Ishikawa (cell line): Measurements from ENCODE around the gene NDFIP2.

ENCODE experiments used
- CEBPB ChIP-seq: IDR thresholded peaks from 2 replicates; pipeline ENCODE4 v1.6.1; 2012
- CREB1 ChIP-seq: IDR thresholded peaks from 2 replicates; pipeline ENCODE4 v1.6.1; 2012; ENCODE audit warnings: low read depth
- EGR1 ChIP-seq: IDR thresholded peaks from 2 replicates; pipeline ENCODE4 v1.6.1; 2012
- EP300 ChIP-seq: IDR thresholded peaks from 2 replicates; pipeline ENCODE4 v1.6.1; 2012; ENCODE audit warnings: borderline replicate concordance
- FOXM1 ChIP-seq: IDR thresholded peaks from 2 replicates; pipeline ENCODE4 v1.6.1; 2012; ENCODE audit warnings: low read depth, borderline replicate concordance
- MAX ChIP-seq: IDR thresholded peaks from 2 replicates; pipeline ENCODE4 v1.6.1; 2012
- NFIC ChIP-seq: IDR thresholded peaks from 2 replicates; pipeline ENCODE4 v1.6.1; 2012
- RAD21 ChIP-seq: IDR thresholded peaks from 2 replicates; pipeline ENCODE4 v1.6.1; 2012; ENCODE audit warnings: low read depth
- TAF1 ChIP-seq: IDR thresholded peaks from 2 replicates; pipeline ENCODE4 v1.6.1; 2012; ENCODE audit warnings: low read depth, mild to moderate bottlenecking
- TCF12 ChIP-seq: IDR thresholded peaks from 2 replicates; pipeline ENCODE4 v1.6.1; 2012; ENCODE audit warnings: low read depth
- TEAD4 ChIP-seq: IDR thresholded peaks from 2 replicates; pipeline ENCODE4 v1.6.1; 2012
- USF1 ChIP-seq: IDR thresholded peaks from 2 replicates; pipeline ENCODE4 v1.6.1; 2012
- YY1 ChIP-seq: IDR thresholded peaks from 2 replicates; pipeline ENCODE4 v1.6.1; 2012; ENCODE audit warnings: low read depth
- ZBTB7A ChIP-seq: IDR thresholded peaks from 2 replicates; pipeline ENCODE4 v1.6.1; 2012; ENCODE audit warnings: low read depth
- TF ChIP-seq, protein P1 (sequence below): IDR thresholded peaks from 2 replicates; pipeline ENCODE4 v1.6.1; 2012; ENCODE audit warnings: low read depth, mild to moderate bottlenecking

Gene NDFIP2

DNA sequence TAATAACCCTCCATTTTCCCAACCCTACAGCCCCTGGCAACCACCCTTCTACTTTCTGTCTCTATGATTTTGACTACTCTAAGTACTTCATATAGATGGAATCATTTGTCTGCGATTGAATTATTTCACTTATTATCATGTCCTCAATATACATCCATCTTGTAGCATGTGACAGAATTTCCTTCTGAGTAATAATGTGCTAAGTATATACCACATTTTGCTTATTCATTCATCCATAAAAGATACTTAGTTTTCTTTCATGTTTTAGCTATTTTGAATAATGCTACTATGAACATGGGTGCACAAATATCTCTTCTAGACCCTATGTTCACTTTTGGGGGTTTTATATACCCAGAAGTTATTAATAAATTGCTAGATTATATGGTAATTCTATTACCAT, 17.4 kb upstream of the NDFIP2 start:
- no peak for TF ChIP-seq CREB1
- no peak for TF ChIP-seq ZBTB7A
- TF ChIP-seq MAX, result no peak
- no peak for TF ChIP-seq NFIC
- TF ChIP-seq TCF12, result no peak
- TF ChIP-seq USF1, result no peak
- TF ChIP-seq RAD21, result no peak
- no peak for TF ChIP-seq TEAD4
- TF ChIP-seq FOXM1, result no peak
- no peak for TF ChIP-seq EP300
- TF ChIP-seq EGR1, result no peak
- TF ChIP-seq CEBPB, result no peak
- TF ChIP-seq, protein P1, sequence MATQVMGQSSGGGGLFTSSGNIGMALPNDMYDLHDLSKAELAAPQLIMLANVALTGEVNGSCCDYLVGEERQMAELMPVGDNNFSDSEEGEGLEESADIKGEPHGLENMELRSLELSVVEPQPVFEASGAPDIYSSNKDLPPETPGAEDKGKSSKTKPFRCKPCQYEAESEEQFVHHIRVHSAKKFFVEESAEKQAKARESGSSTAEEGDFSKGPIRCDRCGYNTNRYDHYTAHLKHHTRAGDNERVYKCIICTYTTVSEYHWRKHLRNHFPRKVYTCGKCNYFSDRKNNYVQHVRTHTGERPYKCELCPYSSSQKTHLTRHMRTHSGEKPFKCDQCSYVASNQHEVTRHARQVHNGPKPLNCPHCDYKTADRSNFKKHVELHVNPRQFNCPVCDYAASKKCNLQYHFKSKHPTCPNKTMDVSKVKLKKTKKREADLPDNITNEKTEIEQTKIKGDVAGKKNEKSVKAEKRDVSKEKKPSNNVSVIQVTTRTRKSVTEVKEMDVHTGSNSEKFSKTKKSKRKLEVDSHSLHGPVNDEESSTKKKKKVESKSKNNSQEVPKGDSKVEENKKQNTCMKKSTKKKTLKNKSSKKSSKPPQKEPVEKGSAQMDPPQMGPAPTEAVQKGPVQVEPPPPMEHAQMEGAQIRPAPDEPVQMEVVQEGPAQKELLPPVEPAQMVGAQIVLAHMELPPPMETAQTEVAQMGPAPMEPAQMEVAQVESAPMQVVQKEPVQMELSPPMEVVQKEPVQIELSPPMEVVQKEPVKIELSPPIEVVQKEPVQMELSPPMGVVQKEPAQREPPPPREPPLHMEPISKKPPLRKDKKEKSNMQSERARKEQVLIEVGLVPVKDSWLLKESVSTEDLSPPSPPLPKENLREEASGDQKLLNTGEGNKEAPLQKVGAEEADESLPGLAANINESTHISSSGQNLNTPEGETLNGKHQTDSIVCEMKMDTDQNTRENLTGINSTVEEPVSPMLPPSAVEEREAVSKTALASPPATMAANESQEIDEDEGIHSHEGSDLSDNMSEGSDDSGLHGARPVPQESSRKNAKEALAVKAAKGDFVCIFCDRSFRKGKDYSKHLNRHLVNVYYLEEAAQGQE, result no peak
- no peak for TF ChIP-seq TAF1
- TF ChIP-seq YY1, result no peak

GRCh38 chr13:79466872-79467271, 14.1 kb upstream of the NDFIP2 start:
- TF ChIP-seq TCF12, result no peak
- no peak for TF ChIP-seq EGR1
- TF ChIP-seq CREB1, result no peak
- no peak for TF ChIP-seq TEAD4
- no peak for TF ChIP-seq FOXM1
- no peak for TF ChIP-seq USF1
- TF ChIP-seq EP300, result no peak
- no peak for TF ChIP-seq RAD21
- no peak for TF ChIP-seq ZBTB7A
- TF ChIP-seq TAF1, result no peak
- TF ChIP-seq, protein P1, result no peak
- no peak for TF ChIP-seq YY1
- TF ChIP-seq CEBPB, result no peak
- TF ChIP-seq MAX, result no peak
- TF ChIP-seq NFIC, result no peak

DNA sequence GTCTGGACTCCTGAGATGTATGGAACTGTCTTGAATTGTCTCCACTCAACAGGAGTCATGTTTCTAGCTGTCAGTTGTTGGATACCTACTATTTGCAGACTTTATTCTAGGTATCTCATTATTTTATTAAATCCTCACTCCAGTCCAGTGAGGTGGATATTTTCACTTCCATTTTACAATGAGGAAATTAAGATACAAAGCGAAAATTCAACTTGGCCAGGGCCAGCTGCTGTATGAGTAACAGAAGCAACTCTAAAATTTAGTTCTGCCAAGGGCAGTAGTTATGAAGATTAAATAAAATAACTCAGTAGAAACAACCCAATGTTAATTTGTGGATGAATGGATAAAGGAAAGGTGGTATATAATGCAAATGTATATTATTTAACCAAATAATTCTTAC, 12.6 kb upstream of the NDFIP2 start:
- no peak for TF ChIP-seq EP300
- no peak for TF ChIP-seq TAF1
- no peak for TF ChIP-seq YY1
- TF ChIP-seq, protein P1, result no peak
- no peak for TF ChIP-seq USF1
- no peak for TF ChIP-seq ZBTB7A
- TF ChIP-seq MAX, result no peak
- no peak for TF ChIP-seq EGR1
- no peak for TF ChIP-seq CEBPB
- TF ChIP-seq TCF12, result no peak
- no peak for TF ChIP-seq NFIC
- no peak for TF ChIP-seq RAD21
- TF ChIP-seq CREB1, result no peak
- TF ChIP-seq FOXM1, result no peak
- TF ChIP-seq TEAD4, result no peak

- TF ChIP-seq USF1 (no peak), FOXM1 (no peak), TAF1 (no peak), MAX (no peak), EP300 (no peak), YY1 (no peak), CEBPB (no peak)
- TF ChIP-seq, protein P1, result no peak
Measured at GRCh38 chr13:79468819-79469218, 12.1 kb upstream of the NDFIP2 start.
